HUDEP-2 (cell line): ENCODE measurements around the gene MS4A7.

Source experiments
- DNase-seq, 76 experiments: peaks; one replicate each; lab custom pipeline; 2025; ENCODE audit not compliant: unreplicated experiment in 76 of 76; lab: John Stamatoyannopoulos, UW

Gene MS4A7

DNA sequence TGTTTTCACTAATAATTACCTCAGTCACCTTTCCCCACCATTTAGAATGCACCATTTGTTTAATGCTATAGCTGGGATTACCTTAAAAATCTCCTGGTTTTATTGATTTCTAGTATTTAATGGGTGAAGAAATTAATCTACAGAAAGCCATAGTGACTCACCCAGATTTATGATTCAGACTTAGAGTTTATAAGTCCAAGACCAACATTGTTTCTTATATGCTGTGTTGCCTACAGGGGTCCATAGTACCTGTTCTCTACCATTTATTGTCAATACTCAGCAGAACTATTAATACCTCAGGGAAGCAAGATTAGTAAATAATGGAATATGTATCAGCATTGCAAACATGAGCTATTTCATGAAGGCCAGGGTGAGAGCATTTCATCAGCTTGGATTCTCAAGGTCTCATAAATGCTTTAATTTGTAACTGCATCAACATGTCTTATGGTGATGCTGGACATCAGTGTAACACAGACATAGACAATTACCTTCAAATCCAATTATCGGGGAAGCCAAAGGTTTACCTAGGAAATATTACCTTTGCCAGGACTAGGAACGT, 8.0 kb upstream of the MS4A7 start:
- DNase-seq: no peak

DNA sequence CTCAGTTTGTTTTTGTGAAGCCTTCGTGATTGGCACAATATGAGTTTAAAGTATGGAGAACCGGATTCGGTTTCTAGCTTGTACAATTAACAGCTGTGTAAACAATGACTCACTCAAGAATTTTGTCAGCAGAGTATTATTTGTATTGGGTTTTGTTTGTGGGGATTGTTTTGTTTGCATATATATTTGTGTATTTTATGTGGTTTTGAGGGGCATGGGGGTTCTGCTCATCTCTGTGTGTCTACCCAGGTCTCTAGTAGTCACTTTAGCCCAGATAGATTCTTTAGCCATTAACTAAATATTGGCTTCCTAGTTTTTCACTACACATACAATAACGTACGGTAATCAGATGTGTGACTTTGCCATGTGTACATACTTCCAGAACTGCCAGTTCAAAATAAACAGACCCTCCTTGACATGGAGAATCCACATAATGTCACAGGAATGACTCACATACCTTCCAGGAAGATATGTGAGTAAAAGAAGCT, 7.5 kb upstream of the MS4A7 start:
- no peak for DNase-seq

DNA sequence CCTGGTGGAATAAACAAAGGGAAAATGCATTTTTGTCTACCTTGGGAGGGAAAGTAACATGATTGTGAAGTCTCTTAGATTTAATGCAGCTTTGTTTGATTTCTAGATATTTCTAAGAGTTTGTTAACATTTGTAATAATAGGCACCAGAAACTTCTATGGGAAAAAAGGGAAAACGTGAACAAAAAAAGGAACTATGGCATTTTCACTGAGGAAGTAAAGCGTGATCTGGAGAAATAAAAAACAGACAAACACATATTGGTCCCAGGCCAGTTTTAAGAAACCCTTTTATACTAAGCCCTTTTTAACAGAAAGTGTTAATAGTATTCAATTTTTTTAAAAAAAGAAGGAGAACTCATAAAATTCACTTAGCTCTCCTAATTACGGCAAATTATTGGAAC, 6.9 kb upstream of the MS4A7 start:
- DNase-seq: no peak

DNA sequence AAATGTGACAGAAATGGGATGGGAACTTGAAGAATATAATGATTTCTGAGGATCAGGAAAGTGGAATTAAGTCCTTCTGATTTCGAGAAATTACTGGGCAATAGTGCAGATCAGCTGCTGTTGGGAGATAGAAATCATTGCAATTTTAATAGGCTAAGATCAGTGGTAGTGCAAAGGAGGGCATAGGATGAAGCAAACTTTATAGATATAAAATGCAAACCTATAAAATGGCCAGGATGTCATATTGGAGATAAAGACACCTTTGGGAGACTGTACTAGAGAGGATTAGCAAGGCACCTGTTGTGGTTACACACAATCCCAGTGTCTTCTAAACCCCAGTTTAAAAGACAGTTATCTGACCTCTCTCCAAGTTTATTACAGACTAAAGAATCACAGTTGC, 6.5 kb upstream of the MS4A7 start:
- DNase-seq: no peak

DNA sequence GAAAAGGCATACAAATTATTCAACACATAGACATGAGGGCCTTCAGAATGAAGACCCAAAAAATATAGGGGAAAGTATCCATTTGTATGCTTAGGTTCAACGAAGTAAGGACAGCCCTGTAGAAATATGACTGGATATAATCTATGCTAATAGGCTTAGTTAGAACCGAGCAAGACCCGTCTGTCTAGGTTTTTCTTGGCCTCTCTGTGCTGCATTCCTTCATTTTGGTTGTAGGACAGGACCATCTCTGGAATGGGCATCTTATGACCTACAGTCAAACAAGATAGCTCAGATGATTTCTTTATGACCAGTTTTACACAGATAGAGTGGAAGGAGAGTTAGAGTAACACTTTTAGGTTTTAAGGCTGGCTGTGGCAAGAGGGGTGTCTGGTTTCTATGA, 5.6 kb upstream of the MS4A7 start:
- DNase-seq: no peak

DNA sequence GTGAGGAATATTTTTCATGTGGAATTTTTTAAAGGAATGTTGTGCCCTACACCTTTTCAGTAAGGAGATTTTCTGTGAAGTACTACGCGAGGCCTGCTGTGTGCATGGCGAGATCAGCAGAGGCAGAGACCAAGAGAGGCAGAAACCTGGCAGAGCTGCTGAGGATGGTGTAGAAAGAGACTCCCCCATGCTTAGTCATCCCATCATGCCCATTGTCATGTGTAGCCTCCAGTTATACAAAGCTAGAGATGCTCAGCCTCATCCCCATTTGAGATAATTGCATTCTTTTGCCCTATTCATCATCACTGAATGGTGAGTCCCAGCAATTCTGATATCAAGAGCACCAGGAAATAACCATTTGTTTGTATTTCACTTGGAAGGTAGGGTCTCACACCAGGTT, 3.0 kb upstream of the MS4A7 start:
- DNase-seq: no peak

DNA sequence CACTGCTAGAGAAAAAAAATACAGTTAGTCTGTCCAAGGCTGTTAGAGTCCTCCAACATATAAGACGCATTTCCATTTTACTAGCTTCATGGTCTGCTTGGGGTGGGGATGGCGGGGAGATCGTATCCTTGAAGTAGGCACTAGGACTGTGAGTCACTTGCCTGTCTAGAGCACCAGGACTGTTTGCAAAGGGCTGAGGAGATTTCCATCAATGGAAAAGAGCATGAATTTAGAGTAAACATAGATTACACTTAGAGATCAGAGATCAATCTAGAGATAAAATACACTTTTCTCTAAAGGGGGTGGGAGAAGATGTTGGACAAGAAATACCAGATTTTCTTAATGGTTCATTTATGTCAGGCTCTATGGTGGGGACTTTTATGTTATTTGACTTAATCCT, 1.7 kb upstream of the MS4A7 start:
- DNase-seq: no peak

DNA sequence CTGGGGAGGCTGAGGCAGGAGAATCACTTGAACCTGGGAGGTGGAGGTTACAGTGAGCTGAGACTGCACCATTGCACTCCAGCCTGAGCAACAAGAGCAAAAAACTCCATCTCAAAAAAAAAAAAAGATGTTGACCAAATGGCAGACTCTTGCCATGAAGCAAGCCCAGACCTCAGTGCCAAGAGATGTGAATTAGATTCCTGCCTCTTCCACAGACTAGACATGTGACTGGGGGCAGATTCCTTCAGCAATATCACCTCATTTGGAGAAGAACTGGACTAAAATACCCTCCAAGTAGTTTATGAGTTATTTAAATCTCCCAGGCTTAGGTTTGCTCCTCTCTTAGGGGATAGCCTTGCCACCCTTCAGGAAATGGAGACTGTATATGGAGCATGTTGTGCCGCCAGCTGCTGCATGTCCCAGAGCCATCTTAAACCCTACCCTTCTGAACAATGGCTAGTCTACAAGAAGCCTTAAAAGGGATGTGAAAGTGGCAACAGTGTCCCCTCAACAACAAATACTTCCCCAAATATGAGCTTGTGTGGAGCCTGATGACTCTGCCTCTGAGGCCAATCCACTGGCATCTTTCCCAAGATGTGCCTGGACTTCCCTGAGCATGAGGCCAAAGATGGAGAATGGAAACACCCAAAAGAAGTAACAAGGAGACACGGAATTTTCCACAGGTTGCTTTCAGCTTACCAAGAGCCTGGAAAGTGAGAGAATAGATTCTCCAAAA, 763 bp upstream of the MS4A7 start:
- DNase-seq: no peak

DNA sequence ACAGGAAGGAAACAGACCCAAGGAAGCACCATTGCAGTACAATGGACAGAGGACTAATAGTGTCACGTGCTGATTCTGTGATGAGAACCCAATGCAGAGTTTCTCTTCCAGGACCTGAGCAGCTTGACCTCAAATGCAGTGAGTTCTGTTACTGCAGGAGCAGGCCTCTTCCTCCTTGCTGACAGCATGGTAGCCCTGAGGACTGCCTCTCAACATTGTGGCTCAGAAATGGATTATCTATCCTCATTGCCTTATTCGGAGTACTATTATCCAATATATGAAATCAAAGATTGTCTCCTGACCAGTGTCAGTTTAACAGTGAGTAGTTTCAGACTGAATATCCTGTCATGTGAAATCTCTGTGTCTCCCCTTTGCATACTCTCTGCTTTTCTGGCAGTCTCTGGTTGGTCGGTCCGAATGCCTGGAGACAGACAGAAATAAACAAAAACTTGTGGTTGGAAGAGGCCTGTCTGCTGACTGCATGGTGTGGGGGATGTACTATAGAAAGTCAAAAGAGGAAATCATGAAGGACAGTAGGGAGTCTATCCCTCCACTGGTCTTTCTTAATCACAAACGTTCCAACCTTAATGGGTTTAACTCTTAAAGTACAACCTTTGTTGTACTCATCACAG, 11.1 kb downstream of the MS4A7 start:
- no peak for DNase-seq

DNA sequence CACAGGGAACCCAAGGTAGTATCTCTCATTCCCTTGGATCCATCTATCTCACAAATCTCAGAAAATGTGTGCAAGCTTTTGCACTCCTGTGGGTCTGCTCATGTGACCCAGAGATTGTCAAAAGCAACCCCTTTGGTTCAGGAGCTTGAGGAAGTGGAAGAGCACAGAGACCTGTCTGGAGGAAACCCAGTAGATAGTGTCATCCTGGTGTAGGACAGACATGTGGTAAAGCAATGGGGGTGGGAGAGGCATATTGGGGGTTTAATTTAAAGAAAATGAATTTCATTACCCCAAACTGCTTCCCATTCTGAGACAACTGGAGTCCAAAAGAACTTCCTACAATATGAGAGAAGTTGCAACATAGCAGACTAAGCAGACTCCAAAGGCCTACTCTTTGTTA, 12.1 kb downstream of the MS4A7 start:
- DNase-seq: no peak

DNA sequence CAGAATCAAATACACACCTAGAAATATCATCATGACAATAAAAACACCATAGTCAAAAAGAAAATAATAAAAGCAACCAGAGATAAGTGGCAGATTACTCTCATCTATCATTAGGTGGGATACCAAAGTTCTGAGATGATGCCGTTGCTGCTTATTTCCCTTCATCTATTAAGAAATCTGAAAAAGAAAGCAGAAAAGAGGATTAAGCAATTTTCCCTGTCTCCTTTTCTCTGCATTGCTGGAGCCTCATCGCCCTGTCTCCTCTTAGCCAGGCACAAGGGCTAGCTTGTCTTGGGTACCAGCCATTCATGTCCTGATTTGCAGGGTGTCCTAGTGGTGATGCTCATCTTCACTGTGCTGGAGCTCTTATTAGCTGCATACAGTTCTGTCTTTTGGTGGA, 14.0 kb downstream of the MS4A7 start:
- no peak for DNase-seq

DNA sequence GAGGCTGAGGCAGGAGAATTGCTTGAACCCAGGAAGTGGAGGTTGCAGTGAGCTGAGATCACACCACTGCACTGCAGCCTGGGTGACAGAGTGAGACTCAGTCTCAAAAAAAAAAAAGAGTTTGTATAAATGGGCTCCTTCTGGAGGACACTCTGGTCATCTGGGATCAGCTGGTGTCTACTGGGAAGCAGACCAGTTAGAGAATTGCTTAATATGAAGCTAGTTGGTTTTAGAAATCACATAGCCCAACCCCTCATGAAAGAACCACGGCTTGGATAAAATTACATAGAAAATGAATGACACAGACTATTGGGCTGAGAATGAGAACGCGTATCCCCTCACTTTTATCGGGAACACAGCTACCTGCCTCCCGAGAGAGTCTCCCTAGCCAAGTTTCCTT, 14.7 kb downstream of the MS4A7 start:
- no peak for DNase-seq

DNA sequence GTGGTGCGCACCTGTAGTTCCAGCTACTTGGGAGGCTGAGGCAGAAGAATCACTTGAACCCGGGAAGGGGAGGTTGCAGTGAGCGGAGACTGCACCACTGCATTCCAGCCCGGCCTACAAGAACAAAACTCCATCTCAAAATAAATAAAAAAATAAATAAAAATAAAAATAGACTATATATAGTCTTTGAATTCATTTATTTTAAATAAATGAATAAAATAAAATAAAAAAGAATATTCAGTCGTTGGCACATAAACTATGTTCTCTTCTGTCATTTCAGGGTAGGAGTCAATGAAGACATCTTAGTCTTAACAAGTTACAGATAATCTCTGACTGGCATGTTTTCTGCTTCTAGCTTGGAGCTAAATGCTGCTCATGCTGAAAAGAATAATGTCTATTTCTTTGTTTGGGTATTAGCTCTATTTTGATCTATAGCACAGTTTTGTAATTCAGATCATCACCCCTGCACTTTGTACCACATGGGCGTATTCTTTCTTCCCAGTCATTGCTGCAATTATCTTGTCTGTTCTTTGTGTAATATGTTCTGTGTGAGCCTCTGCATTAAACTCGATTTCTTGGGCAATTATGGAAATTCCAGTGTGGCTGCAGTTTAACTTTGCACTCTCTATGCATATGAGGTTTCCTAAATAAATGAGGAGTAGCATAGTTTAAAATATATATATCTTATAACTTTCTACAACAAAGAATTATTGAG, 16.5 kb downstream of the MS4A7 start:
- DNase-seq: no peak

DNA sequence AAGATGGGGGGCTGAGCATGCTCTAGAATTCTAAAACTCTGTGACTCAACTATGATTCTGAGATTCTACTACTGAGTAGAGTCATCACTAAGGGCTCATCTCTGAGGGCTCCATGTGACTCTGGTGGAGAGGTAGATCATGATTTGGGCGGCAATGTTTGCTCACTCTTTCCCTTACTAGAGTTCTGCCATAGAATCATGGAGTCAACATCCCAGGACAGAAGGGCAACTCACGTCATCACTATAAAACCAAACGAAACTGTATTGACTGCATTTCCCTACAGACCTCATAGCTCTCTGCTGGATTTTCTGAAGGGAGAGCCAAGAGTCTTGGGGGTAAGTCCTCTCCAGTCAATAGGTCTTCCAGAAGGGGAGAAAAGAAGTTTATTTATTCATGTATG, 18.1 kb downstream of the MS4A7 start, which contains the start of gene MS4A14:
Gene MS4A14 (plus strand): TSS at position 78 of the 400 bp plus-strand sequence. CDS start 120 bp downstream, at position 198.
- DNase-seq: no peak

DNA sequence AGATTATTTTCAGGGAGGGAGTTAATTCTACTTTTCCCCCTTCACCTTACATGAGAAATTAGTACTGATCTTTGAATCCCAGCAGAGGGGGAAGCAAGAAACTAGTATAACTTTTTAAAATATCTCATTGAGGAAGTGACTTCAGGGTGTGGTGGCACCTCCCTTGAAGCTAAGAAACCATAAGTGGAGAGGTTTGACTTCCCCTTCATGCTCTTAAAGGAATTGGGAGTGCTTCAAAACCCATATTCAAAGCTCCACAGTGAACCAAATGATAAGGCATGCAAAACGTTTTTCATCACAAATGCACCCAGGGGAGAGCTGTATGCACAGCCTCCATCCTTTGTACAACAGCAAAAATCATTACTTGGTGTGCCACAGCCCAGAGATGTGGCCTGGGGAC, 18.5 kb downstream of the MS4A7 start:
- no peak for DNase-seq

DNA sequence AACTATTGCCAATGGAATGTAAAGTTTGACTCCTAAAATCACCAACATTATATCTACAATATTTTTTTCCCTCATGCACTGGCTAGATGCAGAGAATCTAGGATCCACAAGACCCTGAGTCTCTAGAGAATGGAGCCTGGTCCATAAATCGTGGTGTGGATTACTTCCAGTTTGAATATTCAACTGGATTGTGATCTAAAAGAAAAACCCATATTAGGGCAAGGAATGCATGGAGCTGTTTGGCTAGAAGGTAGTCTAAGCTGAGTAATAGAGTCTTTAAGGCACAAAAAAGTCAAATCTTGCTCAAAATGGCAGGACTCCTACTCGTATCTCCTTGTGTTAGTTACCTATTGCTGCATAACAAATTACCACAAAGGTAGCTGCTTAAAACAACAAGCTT, 41.7 kb downstream of the MS4A7 start:
- no peak for DNase-seq

DNA sequence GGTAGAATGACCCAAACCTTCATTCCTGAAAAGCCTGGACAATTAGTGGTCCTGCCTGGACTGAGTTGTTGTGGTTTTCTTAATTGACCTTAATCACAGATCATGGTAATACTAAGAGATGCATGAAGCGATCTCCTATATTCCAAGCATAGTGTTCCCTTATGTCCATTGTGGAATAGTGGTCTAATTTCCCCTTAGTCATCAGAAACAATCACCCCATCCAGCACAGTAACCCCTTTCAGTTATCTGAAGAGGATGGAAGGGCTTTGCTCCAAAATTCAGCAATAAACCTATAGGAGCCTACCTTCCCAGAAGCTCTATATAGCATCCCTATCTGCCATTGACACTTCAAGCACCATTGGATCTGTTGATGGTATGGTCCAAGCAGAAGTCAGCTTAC, 44.3 kb downstream of the MS4A7 start:
- DNase-seq: no peak

DNA sequence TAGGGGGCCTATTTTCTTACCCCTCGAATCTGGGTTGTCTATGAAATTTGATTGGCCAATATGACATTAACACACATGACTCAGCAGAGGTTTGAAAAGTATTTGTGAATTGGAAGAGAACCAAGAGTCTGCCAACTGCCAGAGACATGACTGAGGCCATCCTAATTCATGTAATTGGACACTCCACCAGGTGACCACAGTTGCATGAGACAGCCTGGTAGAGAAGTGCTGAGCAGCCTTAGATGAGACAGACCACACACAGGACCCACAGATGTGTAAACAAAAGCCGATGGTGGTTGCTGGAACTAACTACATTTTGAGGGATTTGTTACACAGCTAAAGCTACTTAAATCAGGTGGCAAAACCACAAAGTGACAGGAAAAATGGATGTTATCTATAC, 50.2 kb downstream of the MS4A7 start:
- DNase-seq: no peak

DNA sequence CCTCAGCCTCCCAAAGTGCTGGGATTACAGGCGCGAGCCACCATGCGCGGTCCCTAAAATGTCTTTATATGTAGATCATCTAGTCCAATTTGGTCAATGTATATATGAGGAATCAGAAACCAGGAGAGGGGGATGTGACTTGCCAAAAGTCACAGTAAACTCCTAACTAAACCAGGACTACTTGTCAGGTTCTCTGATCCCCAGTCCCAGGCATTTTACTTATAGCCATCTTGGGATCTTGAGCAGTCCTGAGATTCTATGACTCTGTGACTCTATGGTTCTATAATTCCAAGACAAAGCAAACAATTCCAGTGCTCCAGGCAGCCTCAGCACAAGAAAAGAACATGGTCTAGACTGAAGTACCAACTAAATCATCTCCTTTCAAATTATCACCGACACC, 50.9 kb downstream of the MS4A7 start, which contains the start of gene MS4A5:
Gene MS4A5 (plus strand): TSS at position 301 of the 400 bp plus-strand sequence. CDS start 103 bp downstream, outside the sequence.
- no peak for DNase-seq

DNA sequence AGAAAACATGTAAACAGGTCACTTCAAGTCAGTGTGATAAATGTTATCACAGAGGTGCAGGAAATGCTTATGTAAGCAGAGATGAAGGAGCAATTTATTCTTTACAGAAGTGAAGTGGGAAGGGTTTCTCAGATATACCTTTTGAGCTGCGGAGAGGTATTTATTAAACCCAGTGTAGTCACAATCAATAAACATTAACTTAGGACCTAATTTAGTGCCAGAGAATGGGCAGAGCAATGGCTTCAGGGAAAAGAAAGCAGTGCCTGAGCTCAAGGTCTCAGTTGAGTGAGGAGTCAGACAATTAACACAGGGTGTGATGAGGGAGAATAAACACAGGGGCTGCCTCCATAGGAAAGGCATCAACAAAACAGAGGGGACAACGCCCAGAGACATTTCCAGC, 52.9 kb downstream of the MS4A7 start:
- DNase-seq: no peak

DNA sequence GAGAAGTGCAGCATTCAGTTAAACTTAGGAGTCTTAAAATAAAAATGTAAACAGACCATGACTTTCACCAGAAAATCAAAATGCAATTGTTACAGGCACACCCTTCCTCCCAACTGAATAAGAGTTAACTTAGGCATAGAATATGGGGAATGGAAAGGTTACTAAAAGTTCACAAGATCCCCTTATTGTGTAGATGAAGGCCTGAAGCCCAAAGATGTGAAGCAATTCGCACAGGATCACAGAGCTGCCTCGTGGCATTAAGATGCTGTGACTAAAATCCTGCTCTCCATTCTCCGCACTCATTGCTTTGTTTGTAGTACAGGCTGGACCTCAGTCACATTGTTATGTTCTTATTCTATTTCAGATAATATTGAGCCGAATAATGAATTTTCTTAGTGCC, 55.1 kb downstream of the MS4A7 start:
- no peak for DNase-seq
